Measurements from ENCODE around the gene EMILIN1.

The EMILIN1 gene

DNA sequence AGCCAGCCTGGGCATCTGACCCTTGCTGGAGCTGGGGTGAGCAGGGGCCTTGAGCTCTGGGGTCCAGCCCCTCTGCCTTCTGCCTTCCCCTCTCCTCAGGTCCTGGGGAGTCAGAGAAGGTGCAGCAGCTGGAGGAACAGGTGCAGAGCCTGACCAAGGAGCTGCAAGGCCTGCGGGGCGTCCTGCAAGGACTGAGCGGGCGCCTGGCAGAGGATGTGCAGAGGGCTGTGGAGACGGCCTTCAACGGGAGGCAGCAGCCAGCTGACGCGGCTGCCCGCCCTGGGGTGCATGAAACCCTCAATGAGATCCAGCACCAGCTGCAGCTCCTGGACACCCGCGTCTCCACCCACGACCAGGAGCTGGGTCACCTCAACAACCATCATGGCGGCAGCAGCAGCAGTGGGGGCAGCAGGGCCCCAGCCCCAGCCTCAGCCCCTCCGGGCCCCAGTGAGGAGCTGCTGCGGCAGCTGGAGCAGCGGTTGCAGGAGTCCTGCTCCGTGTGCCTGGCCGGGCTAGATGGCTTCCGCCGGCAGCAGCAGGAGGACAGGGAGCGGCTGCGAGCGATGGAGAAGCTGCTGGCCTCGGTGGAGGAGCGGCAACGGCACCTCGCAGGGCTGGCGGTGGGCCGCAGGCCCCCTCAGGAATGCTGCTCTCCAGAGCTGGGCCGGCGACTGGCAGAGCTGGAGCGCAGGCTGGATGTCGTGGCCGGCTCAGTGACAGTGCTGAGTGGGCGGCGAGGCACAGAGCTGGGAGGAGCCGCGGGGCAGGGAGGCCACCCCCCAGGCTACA is 3.8 kb downstream of the EMILIN1 start:
- no peak for DNase-seq

DNA sequence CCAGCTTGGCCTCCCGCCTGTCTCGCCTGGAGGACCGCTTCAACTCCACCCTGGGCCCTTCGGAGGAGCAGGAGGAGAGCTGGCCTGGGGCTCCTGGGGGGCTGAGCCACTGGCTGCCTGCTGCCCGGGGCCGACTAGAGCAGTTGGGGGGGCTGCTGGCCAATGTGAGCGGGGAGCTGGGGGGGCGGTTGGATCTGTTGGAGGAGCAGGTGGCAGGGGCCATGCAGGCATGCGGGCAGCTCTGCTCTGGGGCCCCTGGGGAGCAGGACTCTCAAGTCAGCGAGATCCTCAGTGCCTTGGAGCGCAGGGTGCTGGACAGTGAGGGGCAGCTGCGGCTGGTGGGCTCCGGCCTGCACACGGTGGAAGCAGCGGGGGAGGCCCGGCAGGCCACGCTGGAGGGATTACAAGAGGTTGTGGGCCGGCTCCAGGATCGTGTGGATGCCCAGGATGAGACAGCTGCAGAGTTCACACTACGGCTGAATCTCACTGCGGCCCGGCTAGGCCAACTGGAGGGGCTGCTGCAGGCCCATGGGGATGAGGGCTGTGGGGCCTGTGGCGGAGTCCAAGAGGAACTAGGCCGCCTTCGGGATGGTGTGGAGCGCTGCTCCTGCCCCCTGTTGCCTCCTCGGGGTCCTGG is 4.5 kb downstream of the EMILIN1 start:
- no peak for DNase-seq

GRCh38 chr2:27083410-27084296 is 5.2 kb downstream of the EMILIN1 start:
- no peak for DNase-seq

DNA sequence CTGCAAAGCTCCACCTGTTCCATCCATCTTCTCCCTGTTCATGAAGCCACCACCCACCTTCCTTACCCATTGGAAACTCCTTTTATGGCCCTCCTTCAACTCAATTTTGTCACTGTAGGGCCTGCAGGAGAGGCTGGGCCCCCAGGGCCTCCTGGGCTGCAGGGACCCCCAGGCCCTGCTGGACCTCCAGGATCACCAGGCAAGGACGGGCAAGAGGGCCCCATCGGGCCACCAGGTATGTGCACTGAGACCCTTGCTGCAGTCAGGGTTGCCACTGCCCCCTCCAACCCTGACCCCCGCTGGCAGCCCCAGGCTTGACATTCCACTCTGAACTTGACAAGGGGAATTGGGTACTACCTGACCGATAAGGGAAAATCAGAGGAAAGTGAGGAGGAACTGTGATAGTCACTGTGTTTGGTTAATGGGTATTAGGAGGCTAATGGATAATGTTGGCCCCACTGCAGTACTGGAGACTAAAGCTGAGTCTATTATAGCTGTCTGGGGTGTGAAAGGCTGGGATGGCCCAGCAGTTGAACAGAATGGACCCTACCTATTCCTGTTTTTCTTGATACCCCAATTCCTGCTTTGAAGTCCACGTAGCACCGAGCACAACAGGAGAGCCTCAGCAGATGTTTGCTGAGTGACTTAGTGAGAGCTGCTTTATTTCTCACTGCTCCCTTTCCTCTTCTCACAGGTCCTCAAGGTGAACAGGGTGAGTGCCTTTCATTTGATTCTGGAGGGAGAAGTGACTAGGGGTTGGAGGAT is 6.1 kb downstream of the EMILIN1 start:
- no peak for DNase-seq

DNA sequence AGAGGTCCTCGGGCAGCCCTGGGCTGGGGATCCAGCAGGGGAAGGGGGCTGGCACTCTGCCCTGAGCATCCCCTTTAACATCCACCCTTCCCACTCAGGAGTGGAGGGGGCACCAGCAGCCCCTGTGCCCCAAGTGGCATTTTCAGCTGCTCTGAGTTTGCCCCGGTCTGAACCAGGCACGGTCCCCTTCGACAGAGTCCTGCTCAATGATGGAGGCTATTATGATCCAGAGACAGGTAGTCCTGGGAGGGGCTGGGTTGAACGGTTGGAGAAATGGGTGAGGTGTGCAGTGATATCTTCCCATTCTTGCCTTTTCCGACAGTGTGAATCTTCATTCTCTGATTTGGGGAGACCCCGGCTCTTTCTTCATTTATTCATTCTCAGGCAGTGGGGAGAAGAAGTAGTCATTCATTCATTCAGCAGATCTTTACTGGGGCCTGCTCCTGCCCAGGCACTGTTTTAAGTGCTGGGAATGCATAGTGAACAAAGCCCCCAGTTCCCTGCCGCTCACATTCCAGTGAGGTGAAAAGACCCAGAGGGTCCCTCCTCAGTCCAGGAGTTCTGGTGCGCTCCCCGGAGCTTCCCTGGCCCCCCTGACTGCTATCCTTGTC is 6.8 kb downstream of the EMILIN1 start:
- DNase-seq, result no peak

GRCh38 chr2:27085673-27086089 is 7.3 kb downstream of the EMILIN1 start:
- peak; percentile 31 for DNase-seq

GRCh38 chr2:27086090-27086723 is 7.8 kb downstream of the EMILIN1 start:
- DNase-seq, result peak; percentile 90

- DNase-seq, result peak; percentile 77
Observed at GRCh38 chr2:27086724-27087593, 8.5 kb downstream of the EMILIN1 start, which contains the start of gene KHK. TSS of gene KHK (plus strand) at chr2:27086772. CDS start at chr2:27087260, 488 bp downstream.

DNA sequence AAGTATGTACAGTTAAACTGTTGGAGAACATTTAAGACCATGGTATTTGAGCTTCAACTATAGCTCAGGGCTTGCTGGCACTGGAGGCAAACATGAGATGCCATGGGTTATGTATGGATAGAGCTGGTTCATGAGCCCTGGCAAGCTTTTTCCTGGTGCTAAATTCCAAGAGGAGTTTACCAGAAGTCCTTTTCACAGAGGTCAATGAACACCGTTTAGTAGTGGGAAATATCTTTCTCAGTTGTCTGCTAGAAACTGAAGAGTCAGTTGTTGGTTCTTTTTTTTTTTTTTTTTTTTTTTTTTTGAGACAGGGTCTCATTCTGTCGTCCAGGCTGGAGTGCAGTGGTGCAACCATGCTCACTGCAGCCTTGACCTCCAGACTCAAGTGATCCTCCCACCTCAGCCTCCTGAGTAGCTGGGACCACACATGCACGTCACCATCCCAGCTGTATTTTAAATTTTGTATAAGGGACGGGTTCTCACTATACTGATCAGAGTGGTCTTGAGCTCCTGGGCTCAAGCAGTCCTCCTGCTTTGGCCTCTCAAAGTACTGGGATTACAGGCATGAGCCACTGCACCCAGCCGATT is 9.5 kb downstream of the EMILIN1 start:
- DNase-seq, result no peak

- no peak for DNase-seq
Observed at GRCh38 chr2:27088634-27089033, 10.2 kb downstream of the EMILIN1 start.

DNA sequence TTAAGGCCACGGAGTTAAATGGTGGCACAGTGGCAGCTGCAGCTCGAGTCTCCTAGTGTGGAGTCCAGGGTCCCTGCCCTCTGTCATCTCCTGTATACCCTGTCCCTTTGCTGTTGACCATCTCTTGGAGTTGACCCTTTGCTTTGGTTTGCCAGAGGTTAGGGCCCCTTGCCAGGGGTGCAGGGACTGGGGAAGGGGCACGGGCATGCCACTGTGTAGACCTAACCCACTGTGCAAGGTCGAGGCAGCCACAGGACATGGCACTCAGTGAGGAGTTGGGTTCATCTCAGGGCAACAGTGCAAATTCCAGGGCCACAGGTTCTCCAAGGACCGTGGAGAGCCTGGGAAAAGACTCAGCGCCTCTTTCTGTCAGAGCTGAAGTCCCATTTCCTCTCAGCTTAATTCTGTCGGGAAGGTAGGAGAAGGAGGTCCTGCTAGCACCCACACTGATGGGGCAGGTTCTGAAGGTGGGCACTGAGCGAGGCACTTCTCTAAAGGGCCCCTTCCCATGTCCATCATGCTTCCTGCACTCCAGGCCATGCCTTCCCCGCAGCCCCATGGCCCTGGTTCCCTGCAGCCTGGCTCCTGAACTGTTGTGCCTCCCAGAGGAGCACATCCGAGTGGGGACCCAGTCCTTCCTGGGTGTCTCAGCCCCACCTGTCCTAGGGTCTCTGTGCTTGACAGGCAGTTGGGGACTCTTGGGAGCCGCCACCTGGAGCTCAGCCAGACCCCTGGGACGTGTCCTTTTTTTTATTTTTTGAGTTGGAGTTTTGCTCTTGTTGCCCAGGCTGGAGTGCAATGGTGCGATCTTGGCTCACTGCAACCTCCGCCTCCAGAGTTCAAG is 10.9 kb downstream of the EMILIN1 start:
- DNase-seq, result no peak

DNA sequence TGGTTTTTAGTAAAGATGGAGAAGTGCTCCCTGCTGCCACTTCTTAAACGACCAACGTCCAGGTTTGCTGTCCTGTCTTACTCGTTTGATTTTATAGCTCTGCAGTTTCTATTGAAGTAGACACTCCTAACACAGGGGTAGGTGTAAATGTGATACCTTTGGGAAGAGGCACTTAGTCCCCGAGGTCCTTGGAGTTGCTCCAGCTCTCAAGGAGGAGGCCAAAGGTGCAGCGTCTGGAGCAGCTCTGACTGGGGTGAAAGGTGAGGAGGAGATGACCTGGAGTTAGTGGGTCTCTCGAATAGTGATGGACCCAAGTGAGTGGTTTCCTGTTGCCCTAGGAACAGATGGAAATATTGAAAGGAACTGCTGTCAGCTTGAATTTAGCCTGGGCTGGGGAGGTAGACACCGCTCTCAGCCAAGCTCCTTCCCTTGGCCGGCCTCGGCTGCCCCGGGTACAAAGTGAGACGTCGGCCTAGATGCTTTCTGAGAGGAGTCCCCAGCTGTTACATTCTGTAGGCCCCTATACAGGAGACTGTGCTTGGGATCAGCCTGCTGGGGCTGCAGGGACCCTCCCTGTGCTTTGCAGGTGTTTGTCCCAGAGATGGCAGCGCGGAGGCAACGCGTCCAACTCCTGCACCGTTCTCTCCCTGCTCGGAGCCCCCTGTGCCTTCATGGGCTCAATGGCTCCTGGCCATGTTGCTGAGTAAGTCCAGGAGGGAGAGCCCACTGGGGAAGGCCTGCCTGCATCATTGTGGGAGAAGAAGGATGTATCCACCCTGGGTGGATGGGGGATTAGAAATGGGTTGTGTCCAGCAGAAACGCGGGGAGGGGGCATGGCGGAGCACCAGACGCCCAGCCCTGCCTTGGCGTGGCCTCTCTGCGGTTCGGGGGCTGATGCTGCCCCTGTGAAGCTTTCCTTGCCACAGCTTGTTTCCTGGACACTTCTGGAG is 13.6 kb downstream of the EMILIN1 start:
- DNase-seq, result peak; percentile 33

GRCh38 chr2:27092696-27093429 is 14.4 kb downstream of the EMILIN1 start:
- no peak for DNase-seq

GRCh38 chr2:27093430-27094352 is 15.3 kb downstream of the EMILIN1 start:
- DNase-seq, result no peak

DNA sequence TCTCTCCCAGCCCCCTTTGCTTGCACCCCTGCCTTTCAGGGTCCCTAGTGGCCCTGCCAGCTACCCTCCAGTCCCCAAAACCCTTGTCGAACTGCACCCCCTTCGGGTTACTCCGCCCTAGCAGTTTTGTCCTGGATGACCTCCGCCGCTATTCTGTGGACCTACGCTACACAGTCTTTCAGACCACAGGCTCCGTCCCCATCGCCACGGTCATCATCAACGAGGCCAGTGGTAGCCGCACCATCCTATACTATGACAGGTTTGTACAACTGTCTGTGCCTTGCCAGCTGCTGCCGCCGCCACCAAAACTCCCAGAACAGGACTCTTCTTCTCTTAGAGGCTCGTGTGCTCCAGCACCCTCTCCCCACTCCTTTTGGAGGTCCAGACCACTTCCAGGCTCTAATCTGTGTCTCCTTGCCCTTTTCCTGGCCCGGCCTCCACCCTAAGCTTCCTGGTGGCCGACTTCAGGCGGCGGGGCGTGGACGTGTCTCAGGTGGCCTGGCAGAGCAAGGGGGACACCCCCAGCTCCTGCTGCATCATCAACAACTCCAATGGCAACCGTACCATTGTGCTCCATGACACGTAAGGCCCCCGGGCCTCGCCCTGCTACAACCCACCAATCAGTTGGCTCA is 16.1 kb downstream of the EMILIN1 start:
- DNase-seq, result no peak

DNA sequence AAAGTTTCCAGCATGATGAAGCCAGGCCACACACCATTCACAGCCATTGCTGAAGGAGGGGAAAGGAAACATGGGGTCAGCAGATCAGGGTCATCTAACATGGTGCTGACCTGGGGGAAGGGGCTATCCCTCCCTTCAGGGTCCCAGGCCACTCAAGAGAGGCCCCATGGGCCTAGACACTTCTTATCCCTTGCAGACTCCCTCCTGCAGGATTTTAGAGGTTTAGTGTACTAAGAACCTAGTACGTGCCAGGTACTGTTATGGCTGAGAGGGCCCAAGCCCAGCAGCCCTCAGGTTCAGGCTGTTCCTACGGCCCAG is 17.0 kb downstream of the EMILIN1 start:
- DNase-seq, result no peak
